Lung microvascular endothelial cell (primary cell): ENCODE results near the gene TLE2. TPM values are rescaled to one million over a fixed set of nuclear protein-coding genes. Genes with fewer than 3 reads are reported as not detected.
A peak's percentile ranks its signal among the peaks of the same experiment; 100 is the strongest.

Source experiments
- DNase-seq, 2 donors: peaks; one replicate each; pipeline versions ENCODE4 v3.0.0 to v3.0.0-alpha.2; 2010; ENCODE audit warnings: low read depth in 2 of 2
- total RNA-seq: library from RNA; depleted of rRNA; stranded (reverse); fragments of >200 nt; gene quantifications from 2 replicates; pipeline ENCODE4 v1.2.1, GENCODE V29; 2014

TLE2 gene
- total RNA-seq, result 7.2 and 17.5 TPM in 2 replicates

DNA sequence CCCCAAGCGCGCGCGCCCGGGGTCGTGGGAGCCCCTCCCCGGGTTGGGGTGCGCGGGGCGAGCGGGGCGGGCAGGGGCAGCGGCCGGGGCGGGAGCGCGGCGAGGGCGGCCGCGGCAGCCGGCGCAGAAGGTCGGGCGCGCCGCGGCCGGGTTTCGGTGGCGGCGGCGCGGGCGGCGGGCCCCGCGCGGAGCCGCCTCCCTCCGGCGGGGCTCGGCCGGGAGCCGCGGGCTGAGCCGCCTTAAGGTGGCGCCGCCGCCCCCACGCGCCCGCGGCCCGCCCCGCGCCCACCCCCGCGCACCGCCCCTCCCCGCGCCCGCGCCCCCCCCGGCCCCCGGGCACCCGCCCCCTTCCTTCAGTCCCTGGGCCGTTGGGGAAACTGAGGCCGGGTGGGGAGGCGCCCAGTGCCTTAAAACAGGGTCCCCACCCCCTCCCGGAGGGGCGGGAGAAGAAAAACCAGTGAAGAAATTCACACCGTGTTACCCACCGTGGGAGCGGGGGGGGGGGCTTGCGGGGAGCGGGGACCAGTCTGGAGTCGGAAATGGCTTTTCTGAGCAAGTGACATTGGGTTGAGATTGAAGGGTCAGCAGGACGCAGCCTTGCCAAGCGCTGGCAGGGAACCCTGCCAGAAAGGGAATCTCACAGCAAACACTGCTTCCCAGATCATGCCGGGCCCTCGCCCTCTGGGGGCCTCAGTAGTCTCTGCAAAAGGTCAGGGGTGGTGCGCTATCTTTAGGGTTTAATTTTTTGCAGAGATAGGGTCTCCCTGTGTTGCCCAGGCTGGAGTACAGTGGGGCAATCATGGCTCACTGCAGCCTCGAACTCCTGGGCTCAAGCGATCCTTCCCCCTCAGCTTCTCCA lies at the start of gene TLE2:
Gene TLE2, minus strand, starts transcription at position 216 of the 859 bp plus-strand sequence. CDS start 376 bp downstream, outside the sequence.
- no peak for DNase-seq

- peak; percentile 24 to 55 for DNase-seq
These were observed 46.7 kb upstream of the TLE2 start for GRCh38 chr19:3075605-3076431.

- DNase-seq, result peak in 1 of 2 donors; percentile 24
These were observed 45.0 kb upstream of the TLE2 start for GRCh38 chr19:3073931-3074595.

GRCh38 chr19:3073159-3073563 lies 44.1 kb upstream of the TLE2 start:
- DNase-seq, result peak; percentile 54 to 66

GRCh38 chr19:3071768-3072167 lies 42.7 kb upstream of the TLE2 start:
- no peak for DNase-seq

DNA sequence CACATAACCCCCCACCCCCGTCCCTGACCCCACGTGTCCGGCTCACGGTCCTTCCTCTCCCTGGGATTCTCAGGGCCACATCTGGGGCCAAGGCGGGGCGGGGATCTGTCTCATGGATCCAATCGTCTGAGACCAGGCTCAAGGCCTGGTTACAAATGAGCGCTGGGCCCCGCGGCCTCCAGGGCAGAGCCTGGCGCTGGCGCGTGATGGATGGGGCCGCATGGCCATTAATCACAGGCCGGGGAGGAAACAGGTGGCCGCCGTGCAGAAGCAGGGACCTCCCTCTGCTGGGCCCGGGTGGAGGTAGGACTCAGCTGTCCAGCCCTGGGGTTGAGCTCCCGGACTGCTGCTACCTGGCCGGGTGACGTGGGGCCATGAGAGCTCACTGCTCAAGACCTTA lies 39.0 kb upstream of the TLE2 start:
- peak; percentile 67 to 75 for DNase-seq

GRCh38 chr19:3067563-3067962 lies 38.5 kb upstream of the TLE2 start:
- no peak for DNase-seq

- DNase-seq, result no peak
These were observed 37.5 kb upstream of the TLE2 start for GRCh38 chr19:3066482-3067049.

DNA sequence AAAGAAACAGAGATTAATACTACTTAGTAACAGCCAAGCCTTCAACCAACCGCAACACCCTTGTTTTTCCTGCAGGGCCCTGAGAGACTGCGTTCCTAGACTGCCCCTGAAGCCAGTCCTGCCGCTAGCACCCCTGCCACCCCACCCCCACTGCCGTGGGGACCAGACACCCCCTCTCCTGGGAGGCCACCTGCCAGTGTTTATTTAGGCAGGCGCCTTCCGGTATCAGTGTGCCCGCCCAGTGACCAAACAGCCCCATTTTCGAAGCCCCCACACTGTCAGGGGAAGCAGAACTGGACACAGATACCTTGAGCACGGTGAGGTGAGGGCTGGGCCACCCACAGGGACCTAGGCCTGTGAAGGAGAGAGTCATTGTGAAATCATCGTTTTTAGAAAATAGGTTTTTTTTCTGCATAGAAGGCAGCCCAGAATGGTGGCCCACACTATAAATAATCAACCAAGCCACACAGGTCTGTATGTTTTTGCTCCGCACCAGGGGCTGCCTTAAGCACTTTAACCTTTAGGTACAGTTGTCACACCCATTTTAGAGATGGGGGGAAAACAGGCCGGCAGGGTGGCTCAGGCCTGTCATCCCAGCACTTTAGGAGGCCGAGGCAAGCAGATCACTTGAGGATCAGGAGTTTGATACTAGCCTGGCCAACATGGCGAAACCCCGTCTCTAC lies 36.7 kb upstream of the TLE2 start:
- DNase-seq, result no peak

GRCh38 chr19:3064011-3064330 lies 34.9 kb upstream of the TLE2 start:
- DNase-seq, result no peak

DNA sequence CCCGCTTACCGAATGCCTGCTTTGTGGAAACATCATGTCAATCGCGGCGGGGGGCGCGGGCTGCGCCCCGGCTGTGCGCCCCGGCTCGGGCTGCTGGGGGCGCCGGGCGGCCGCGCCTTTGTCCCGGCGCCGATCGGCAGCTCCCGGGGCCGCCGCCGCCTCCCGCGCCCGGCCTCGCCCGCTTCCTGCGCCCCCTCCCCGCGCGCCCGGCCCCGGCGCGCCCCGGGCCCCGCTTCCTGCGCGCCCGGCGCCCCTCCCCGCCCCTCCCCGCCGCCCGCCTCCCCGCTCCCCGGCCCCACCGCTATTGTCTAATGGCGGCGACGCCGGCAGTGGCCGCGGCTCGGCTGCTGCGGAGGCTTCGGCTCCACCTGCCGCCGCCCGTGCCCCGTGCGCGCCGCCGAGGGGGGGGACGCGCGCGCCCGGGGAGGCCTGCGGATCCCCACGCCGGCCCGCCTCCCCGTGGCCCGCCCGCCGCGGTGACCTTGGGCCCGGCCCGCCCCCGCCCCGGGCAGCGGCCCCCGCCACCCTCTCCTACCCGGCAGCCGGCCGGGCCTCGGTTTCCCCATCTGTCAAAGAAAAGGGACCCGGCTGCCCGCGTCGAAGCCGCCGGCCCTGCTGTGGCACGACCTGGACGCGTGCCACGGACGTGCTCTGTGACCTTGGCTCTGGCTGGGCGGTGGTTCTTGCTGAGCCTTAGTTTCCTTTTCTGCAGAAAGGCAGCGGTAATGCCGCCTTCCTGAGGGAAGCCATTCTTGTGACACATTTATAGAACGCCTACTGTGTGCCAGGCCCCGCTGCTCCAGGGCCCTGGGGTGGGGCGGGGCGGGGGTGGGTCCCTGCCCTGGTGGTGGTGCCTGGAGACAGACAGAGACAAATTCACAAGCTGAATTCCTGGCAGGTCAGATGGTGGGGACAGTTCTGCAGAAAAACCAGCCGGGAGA lies 33.4 kb upstream of the TLE2 start, which contains the start of gene TLE5:
Gene TLE5, minus strand, starts transcription at position 331 of the 941 bp plus-strand sequence. Its CDS starts 295 bp downstream, at position 36.
- peak; percentile 59 to 73 for DNase-seq

- peak; percentile 42 to 52 for DNase-seq
These were observed 32.4 kb upstream of the TLE2 start for GRCh38 chr19:3061182-3062161.

DNA sequence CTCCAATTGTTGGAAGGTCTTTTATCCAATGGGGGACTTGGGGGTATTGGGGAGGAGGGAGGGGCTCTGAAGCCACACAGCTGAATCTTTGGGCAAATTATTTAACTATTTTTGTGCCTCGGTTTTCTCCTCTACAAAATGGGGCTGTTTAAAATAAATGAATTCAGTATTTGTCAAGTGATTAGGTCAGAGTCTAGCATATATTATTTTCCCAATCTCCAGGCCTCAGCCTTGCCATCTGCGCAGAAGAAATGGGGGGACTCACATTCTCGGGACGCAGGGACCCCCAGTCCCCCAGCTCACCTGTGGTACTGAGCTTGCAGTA lies 31.7 kb upstream of the TLE2 start:
- no peak for DNase-seq

DNA sequence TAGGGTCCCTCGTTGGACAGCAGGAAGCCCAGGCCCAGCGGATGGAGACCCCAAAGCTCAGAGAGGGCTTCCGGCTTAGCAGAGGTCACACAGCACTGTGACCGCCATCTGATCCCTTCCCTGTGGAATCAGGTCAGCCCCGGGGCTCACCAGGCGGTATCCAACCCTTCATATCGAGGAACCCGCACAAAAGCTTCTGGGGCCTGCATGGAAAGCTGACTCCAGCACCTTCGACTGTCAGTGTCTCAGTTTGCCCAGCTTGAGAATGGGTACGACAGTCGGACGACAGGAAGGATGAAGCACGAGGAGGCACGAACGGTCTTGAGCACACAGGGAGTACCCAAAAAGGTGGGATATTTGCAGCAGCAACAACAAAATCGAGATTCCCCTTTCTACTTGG lies 30.6 kb upstream of the TLE2 start:
- DNase-seq, result no peak

DNA sequence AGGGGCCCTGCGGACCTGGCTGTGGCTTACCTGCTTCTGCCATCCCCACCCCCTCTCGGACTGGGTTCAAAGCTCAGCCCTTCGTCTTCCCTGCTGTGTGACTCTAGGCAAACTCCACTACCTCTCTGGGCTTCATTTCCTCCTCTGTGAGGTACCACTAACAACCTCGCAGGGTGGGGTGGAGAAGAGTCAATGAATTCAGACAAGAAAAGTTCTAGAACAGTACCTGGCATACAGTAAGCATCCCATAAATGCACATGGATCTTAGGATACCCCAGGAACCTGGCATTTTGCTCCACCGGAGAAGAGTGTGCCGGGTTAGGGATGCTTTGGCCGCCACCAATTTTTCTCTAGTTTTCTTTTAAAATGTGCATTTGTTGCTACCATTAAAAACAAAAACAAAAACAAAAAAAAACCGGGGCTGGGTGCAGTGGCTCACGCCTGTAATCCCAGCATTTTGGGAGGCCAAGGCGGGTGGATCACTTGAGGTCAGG lies 29.8 kb upstream of the TLE2 start:
- DNase-seq, result no peak

- no peak for DNase-seq
These were observed 29.1 kb upstream of the TLE2 start for GRCh38 chr19:3058009-3058820.

- peak; percentile 50 to 81 for DNase-seq
These were observed 28.2 kb upstream of the TLE2 start for GRCh38 chr19:3057275-3057714.
